ENCODE results near the gene HS6ST1.

HS6ST1 gene

DNA sequence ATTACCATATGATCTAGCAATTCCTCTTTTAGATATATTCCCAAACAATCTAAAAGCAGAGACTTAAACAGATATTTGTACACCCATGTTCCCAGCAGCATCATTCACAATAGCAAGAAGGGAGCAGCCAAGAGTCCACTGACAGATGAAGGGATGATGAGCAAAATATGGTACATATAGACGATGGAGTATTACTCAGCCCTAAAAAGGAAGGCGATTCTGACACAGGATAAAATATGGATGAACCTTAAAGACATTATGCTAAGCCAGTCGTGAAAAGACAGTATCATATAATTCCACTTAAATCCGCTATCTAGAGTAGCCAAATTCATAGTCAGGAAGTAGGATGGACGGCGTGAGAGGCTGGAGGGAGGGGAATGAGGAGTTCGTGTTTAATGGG lies 20.4 kb downstream of the HS6ST1 start:
- no peak for DNase-seq (ENCODE audit: low spot score)

DNA sequence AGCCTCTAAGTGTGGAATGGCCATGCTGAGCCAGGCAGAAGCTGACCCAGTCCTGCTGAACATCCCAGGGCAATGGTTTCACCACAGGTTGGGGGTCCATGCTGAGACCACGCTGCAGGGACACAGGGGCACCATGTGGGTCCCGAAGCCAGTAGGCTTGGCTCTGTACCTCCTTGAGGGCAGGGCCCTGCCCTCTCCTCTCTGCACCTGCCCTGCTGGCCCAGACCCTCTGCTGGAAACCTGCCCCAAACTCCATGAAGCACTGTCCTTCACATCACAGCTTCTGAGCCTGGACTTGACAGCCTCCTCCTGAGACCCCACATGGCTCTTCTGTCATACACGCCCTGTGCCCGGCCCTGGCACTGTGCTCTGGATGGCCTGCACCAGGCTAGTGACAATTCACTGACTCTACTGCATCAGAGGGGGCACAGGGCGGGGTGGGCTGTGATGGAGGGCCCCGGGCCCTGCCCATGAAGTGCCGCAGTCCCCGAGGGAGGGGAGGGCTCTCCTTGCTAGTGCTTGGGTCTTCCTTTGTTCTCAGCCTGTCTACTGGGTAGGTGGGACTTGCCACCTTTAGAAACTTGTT lies 24.7 kb downstream of the HS6ST1 start:
- DNase-seq (ENCODE audit: low spot score), result no peak

DNA sequence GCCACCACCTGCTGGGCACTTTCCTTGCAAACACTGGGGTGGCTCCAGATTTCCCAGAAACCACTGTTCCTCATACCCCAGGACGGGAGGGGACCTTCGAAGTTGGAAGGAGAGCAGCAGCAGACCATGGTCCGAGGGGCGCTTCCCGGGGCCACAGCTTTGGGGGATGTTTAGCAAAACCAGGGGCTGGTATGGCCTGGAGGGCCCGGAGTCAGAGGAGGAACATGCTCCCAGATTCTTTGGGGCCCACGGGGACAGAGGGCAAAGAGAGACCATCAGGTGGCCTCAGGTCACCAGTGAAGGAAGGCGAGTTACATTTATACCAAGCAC lies 25.3 kb downstream of the HS6ST1 start:
- no peak for DNase-seq (ENCODE audit: low spot score)

DNA sequence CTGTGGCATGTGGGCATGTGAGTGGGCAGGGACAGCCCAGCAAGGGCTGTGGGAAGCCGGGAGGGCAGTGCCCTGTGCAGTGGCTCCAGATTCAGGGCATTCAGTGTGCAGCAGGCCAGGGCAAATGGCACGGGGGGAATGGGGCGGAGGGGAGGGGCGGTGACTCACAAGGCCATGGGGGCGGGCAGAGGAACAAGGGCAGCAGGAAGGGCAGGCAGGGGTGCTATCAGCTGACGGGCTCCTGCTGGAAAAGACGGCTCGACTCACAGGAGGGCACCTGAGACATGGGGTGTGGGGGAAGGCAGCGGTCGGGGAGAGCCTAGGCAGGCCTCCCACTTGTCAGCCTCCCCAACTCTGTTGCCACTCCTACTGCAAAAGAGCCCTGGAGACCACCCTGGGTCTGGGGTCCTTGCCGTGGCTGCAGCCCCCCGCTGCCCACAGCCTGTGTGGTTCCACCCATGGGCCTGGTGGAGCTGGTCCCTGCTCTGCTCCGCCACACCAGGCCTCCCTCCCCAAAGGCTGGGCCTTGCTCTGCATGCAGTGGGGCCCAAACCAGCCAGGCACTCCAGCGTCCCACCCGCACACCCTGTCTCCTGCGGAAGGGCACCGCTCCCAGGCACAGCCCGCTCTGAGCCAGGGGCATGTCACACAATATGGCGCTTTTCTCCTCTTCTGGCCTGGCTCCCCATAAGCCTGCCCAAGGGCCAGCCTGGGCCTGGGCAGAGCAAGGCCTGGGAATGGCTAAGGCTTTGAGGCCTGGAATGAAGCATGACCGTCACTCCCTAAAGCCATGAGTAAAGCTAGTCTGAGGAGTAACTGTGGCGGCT lies 25.9 kb downstream of the HS6ST1 start:
- no peak for DNase-seq (ENCODE audit: low spot score)

- no peak for DNase-seq (ENCODE audit: low spot score)
These were observed 26.6 kb downstream of the HS6ST1 start for GRCh38 chr2:128291844-128292598.

- no peak for DNase-seq (ENCODE audit: low spot score)
These were observed 27.4 kb downstream of the HS6ST1 start for GRCh38 chr2:128291161-128291843.

- DNase-seq (ENCODE audit: low spot score), result no peak
These were observed 28.3 kb downstream of the HS6ST1 start for GRCh38 chr2:128290356-128290755.

DNA sequence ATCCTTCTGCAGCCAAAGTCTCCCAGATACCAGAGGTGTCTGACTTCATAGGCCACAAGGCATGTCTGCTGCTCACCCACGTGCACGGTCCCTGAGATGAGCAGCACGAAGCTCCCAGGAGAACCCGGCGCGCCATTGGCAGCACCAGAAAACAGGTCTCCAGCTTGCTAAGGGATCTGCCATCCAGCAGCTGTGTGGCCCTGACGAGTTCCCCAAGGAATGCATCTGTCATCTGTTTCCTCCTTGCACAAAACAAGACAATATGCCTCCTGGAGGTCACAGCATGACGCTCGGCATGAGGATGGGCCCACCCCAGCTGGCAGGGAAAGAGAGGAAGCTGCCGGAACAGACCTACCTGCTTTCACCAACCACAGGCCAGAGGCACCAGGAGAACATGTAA lies 29.2 kb downstream of the HS6ST1 start:
- DNase-seq (ENCODE audit: low spot score), result no peak

- no peak for DNase-seq (ENCODE audit: low spot score)
These were observed 29.9 kb downstream of the HS6ST1 start for GRCh38 chr2:128288781-128289180.

DNA sequence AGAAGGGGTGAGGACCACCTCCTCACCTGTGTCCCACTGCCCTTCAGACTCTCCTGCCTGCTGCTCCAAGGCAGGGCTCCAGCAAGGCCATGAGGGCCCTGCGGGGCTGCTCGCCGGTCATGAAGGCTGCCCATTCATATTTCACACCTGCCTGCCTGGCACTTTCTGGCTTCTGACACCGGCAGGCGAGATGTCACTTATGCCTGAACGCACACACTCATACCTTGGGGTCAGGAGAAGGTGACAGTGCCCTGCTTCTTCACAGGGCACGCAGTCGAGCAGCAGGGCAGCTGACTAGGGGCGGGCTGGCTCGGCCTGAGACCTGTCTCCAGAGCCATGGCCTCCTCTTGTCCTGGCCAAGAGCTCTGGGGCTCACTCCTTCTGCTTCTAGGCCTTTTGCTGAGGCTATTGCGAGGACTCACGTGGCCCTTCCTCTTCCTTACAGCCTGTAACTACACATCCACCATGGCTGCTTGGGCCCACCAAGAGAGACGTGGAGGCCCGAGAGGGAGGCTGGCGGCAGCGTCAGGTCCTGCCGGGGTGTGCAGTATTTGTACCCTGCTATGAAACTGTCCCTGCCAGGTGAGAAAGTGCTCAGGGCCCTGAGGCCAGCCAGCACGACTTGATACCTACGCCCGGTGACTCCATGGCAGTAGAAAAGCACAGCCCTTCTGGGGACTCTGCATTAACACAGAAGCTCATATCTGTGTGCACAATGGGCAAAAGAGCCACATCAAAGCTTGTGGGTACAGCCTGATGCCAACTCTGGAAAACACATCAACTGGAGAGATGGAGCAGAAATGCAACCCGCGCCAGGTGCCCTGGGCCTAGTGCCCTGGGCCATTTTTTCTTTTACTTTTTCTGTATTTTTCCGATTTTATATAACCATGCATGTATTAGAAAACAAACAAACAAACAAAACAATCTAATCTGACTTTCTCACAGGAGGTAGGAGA lies 30.6 kb downstream of the HS6ST1 start:
- DNase-seq (ENCODE audit: low spot score), result no peak

GRCh38 chr2:128286905-128287779 lies 31.5 kb downstream of the HS6ST1 start:
- no peak for DNase-seq (ENCODE audit: low spot score)

DNA sequence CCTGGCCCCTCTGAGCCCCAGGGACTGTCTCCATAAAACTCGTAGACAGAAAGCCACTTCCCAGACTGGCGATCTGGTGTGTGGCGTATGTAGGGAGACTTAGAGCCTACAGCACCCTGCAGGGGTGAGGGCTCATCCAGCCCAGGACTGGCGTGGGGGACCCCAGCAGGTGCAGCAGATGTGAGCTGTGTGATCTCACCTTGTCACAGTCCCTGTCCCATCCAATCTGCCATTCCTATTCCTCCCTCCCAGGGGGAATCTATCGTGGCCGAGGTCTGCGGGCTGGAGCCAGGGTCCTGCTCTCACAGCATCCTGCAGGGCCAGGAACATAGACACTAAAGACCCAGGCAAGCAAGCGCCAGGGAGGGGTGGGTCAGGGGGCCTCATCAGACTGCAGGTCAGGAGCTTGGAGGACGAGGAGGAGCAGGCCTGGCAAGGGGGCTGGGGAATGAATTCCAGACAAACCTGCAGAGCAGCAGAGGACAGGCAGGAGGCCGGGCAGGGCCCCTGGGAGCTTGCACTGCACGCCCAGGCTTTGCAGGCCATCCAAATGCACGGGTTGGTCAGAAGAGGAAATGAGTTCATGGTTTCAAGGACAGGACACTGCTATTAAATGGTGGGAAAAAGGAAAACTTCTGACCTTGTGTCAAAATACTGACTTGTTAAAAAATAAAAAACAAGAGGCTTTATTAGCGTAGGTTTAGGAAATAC lies 32.5 kb downstream of the HS6ST1 start:
- DNase-seq (ENCODE audit: low spot score), result no peak

DNA sequence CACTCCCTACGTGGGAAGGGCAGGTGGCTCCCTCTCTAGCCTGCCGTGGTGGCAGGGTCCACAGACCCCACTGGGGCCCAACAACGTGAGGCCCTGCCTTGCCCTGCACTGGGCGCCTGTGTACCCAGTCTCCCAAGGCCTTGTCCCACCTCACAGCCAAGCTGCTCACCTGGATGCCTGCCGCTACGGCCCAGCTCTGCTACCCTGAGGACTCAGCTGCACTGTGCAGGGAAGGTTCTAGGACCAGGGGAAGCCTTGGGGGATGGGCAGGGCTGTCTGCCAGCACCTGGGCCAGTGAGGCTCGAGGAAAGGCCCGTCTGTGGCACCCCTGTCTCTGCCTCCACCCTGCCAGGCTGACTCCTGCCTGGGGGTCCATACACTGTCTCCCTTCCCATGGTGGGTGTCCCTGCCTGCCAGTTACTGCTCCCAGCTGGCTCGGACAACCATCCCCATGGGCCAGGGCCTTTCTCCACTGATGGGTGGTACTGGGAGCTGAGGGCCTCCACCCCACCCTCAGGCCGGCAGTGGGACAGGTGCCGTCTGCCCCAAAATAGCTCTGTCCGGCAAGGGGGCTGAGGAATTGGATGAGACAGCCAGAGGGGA lies 33.2 kb downstream of the HS6ST1 start:
- no peak for DNase-seq (ENCODE audit: low spot score)

DNA sequence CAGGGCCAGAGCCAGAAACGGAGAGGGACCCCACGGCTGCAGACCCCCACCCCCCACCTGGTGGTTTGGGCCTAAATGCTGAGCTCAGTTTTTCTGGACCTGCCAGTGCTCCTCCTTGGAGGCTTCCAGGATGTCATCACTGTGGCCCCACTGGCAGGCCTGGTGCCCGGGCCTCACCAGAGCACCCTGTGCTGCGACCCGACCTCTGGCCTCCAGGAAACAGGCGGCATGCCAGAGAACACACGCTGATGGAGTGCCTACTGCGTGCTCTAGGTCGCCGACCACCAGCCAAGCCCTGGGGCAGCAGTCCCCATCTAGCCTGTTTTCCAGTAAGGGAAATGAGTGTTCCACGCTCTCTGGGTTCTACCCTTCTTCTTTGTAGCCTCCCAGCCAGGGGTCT lies 33.8 kb downstream of the HS6ST1 start:
- no peak for DNase-seq (ENCODE audit: low spot score)

GRCh38 chr2:128284037-128284441 lies 34.6 kb downstream of the HS6ST1 start:
- no peak for DNase-seq (ENCODE audit: low spot score)

GRCh38 chr2:128282976-128283810 lies 35.5 kb downstream of the HS6ST1 start:
- no peak for DNase-seq (ENCODE audit: low spot score)

DNA sequence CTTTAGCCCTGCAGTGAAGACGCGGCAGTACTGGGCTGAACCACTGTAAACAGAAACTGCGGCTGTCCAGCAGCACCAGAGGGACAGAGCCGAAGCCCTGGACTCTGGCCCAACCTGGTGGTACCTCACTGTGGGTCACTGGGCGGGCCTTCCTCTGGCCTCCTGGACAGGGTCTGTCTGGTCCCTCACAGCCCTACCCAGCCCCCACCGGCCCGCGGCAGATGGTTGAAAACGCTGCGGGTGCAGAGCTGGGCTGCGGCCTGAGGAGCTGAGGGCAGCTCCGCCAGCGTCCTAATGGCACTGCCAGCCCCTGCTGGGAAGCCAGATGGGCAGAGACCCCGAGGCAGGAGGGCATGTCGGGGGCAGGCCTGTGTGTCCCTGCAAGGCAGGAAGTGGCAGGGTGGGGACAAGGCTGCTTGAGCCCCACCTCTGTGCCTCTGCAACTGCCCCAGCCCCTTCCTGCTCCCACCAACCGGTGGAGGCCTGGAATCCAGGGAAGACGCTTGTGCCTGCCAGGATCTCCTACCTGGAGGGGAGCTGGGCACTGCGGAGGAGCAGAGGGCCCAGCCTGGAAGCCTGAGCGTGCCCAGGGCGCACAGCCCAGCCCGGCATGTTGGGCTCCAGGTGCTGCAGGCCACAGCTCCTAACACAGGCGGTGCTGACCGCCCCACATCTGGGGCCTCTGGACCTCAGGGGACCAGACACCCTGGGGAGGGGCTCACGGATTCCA lies 36.3 kb downstream of the HS6ST1 start:
- no peak for DNase-seq (ENCODE audit: low spot score)

DNA sequence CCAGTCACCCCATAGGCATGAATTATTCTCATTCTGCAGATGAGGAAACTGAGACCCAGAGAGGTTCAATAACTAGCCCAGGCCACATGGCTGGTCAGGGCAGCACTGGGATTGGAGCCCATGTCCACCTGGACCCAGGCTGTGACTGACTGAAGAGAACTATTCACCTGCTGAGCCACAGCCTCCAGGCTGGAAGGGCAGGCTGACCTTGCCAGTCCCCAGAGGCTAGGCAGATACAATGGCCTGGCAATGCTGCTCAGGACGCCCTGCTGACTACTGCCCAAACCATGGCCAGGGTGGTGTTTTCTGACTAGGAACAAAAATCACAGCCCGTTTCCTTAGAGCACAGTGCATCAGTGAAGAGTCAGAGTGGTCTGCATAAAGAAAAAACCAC lies 36.8 kb downstream of the HS6ST1 start:
- no peak for DNase-seq (ENCODE audit: low spot score)

All from ecto neural progenitor cell (in vitro differentiated cells).